SK-N-SH (cell line): Measurements from ENCODE around the gene EP400. TPM values are rescaled to one million over a fixed set of nuclear protein-coding genes. Genes with fewer than 3 reads are reported as not detected.

Experiments used
- CTCF ChIA-PET: fragments of 300-600, 350-600 bp; formaldehyde crosslinking; extraction: SDS; loops from one replicate; lab custom pipeline; 2021; lab: Yijun Ruan, JAX
- POLR2A ChIA-PET: fragments of 350-600 bp; sonication (Branson Sonifier 250); formaldehyde crosslinking; extraction: SDS; loops from one replicate; lab custom pipeline; 2020; ENCODE audit warnings: antibody characterized with exemption, inconsistent platforms; lab: Yijun Ruan, JAX
- DNase-seq: peaks from one replicate; pipeline ENCODE4 v3.0.0; 2012
- H2AFZ ChIP-seq: fragments of 200-600 bp; sonication (generic); 2 replicates; pipeline ENCODE4 v1.8.1; 2016; ENCODE audit warnings: antibody characterized with exemption, mild to moderate bottlenecking, low read depth
- H3F3A ChIP-seq: fragments of 200-600 bp; sonication (generic); replicated peaks from 2 replicates; pipeline ENCODE3; 2016; ENCODE audit warnings: antibody characterized with exemption, mild to moderate bottlenecking; ENCODE audit not compliant: insufficient read depth
- H3K27ac ChIP-seq, 2 experiments: fragments of 200-500 bp in 1 of 2; fragments of 200-600 bp in 1 of 2; sonication (Bioruptor generic) in 1 of 2; sonication (generic), shearing (Covaris generic) in 1 of 2; 2 replicates each; pipeline versions ENCODE4 v1.5.1 to v1.6.1; 2014 to 2016; ENCODE audit warnings: low read depth in 2 of 2, inconsistent platforms in 1 of 2, low read length in 1 of 2, mild to moderate bottlenecking in 1 of 2, mixed read lengths in 1 of 2
- H3K27me3 ChIP-seq: fragments of 200-600 bp; sonication (generic), shearing (Covaris generic); 2 replicates; pipeline ENCODE4 v1.6.1; 2016; ENCODE audit warnings: mixed run types; ENCODE audit not compliant: insufficient read depth
- H3K36me3 ChIP-seq, 2 experiments: fragments of 200-500 bp in 1 of 2; fragments of 200-600 bp in 1 of 2; sonication (Bioruptor generic) in 1 of 2; sonication (generic) in 1 of 2; replicated peaks in 1 of 2; 2 replicates each; pipeline versions ENCODE3 to v1.5.1; 2014 to 2016; ENCODE audit warnings: low read length in 1 of 2, mild to moderate bottlenecking in 1 of 2; ENCODE audit not compliant: insufficient read depth in 2 of 2, control insufficient read depth in 1 of 2
- H3K4me1 ChIP-seq, 2 experiments: fragments of 200-500 bp in 1 of 2; fragments of 200-600 bp in 1 of 2; sonication (Bioruptor generic) in 1 of 2; sonication (generic), shearing (Covaris generic) in 1 of 2; 2 replicates each; pipeline versions ENCODE4 v1.5.1 to v1.6.1; 2014 to 2016; ENCODE audit warnings: low read depth in 1 of 2, low read length in 1 of 2, mixed run types in 1 of 2; ENCODE audit not compliant: insufficient read depth in 2 of 2, control insufficient read depth in 1 of 2
- H3K4me2 ChIP-seq: fragments of 200-600 bp; sonication (generic), shearing (Covaris generic); 2 replicates; pipeline ENCODE4 v1.6.1; 2017; ENCODE audit warnings: mixed run types
- H3K4me3 ChIP-seq, 2 experiments: fragments of 200-500 bp in 1 of 2; fragments of 200-600 bp in 1 of 2; sonication (Bioruptor generic) in 1 of 2; sonication (generic), shearing (Covaris generic) in 1 of 2; 2 replicates each; pipeline versions ENCODE4 v1.5.1 to v1.8.1; 2014 to 2016; ENCODE audit warnings: low read depth in 2 of 2, inconsistent platforms in 1 of 2, low read length in 1 of 2, mild to moderate bottlenecking in 1 of 2, mixed read lengths in 1 of 2, moderate library complexity in 1 of 2
- H3K79me2 ChIP-seq: fragments of 200-600 bp; sonication (generic); 2 replicates; pipeline ENCODE4 v1.8.1; 2017; ENCODE audit warnings: mild to moderate bottlenecking; ENCODE audit not compliant: insufficient read depth
- H3K9ac ChIP-seq: fragments of 200-600 bp; sonication (generic); 2 replicates; pipeline ENCODE4 v1.6.1; 2017; ENCODE audit warnings: mixed run types
- H3K9me2 ChIP-seq: fragments of 200-600 bp; sonication (generic); 2 replicates; pipeline ENCODE4 v1.6.1; 2017; ENCODE audit warnings: mixed run types
- H3K9me3 ChIP-seq: fragments of 200-600 bp; sonication (generic); 2 replicates; pipeline ENCODE4 v1.6.1; 2017; ENCODE audit warnings: mixed run types, mild to moderate bottlenecking, moderate library complexity
- H4K20me1 ChIP-seq: fragments of 200-600 bp; sonication (generic); 2 replicates; pipeline ENCODE4 v1.6.1; 2017; ENCODE audit warnings: mild to moderate bottlenecking, mixed run types; ENCODE audit not compliant: insufficient read depth
- CHD2 ChIP-seq: fragments of 150-350 bp; IDR thresholded peaks from 2 replicates; pipeline ENCODE4 v1.6.1; 2018; ENCODE audit warnings: low read length; ENCODE audit not compliant: partially characterized antibody
- EP300 ChIP-seq, 2 experiments: IDR thresholded peaks; 2 replicates each; pipeline versions ENCODE4 v1.4.0 to v1.6.1; 2012; ENCODE audit warnings: borderline replicate concordance in 1 of 2, low read depth in 1 of 2, low read length in 1 of 2
- EZH2phosphoT487 ChIP-seq: fragments of 200-600 bp; sonication (generic); IDR thresholded peaks from 2 replicates; pipeline ENCODE4 v1.6.1; 2017; ENCODE audit warnings: low read depth, mixed run types, mild to moderate bottlenecking, antibody characterized with exemption, moderate library complexity, borderline replicate concordance
- FOSL2 ChIP-seq: IDR thresholded peaks from 2 replicates; pipeline ENCODE4 v1.4.0; 2012; ENCODE audit warnings: low read depth, mild to moderate bottlenecking, moderate library complexity, borderline replicate concordance
- FOXM1 ChIP-seq: IDR thresholded peaks from 2 replicates; pipeline ENCODE4 v1.4.0; 2012; ENCODE audit warnings: low read depth, mild to moderate bottlenecking
- GABPA ChIP-seq: IDR thresholded peaks from 2 replicates; pipeline ENCODE4 v1.4.0; 2012; ENCODE audit warnings: low read depth, mild to moderate bottlenecking
- MAX ChIP-seq: IDR thresholded peaks from 2 replicates; pipeline ENCODE4 v1.4.0; 2012; ENCODE audit warnings: low read depth
- MEF2A ChIP-seq: IDR thresholded peaks from 2 replicates; pipeline ENCODE4 v1.4.0; 2012; ENCODE audit warnings: low read depth, borderline replicate concordance
- MXI1 ChIP-seq: IDR thresholded peaks from 2 replicates; pipeline ENCODE4 v1.6.1; 2012; ENCODE audit warnings: mild to moderate bottlenecking, low read depth, low read length, improper control_type of control experiment
- NFIC ChIP-seq: IDR thresholded peaks from 2 replicates; pipeline ENCODE4 v1.4.0; 2012; ENCODE audit warnings: borderline replicate concordance
- NRF1 ChIP-seq: IDR thresholded peaks from 2 replicates; pipeline ENCODE4 v1.6.1; 2012; ENCODE audit warnings: low read depth, mild to moderate bottlenecking, low read length
- POLR2AphosphoS5 ChIP-seq: IDR thresholded peaks from 2 replicates; pipeline ENCODE4 v1.6.1; 2012; ENCODE audit warnings: low read depth, low read length
- RAD21 ChIP-seq: IDR thresholded peaks from 2 replicates; pipeline ENCODE4 v1.6.1; 2012; ENCODE audit warnings: mild to moderate bottlenecking, low read length
- RXRA ChIP-seq: IDR thresholded peaks from 2 replicates; pipeline ENCODE4 v1.4.0; 2012; ENCODE audit warnings: low read depth, mild to moderate bottlenecking, borderline replicate concordance
- TAF1 ChIP-seq: IDR thresholded peaks from 2 replicates; pipeline ENCODE4 v1.6.1; 2012; ENCODE audit warnings: low read depth, mild to moderate bottlenecking, low read length, moderate library complexity, borderline replicate concordance
- USF1 ChIP-seq: IDR thresholded peaks from 2 replicates; pipeline ENCODE4 v1.4.0; 2012; ENCODE audit warnings: low read depth, borderline replicate concordance
- YY1 ChIP-seq: IDR thresholded peaks from 2 replicates; pipeline ENCODE4 v1.4.0; 2012; ENCODE audit warnings: low read depth, mild to moderate bottlenecking
- WGBS: methylation state at CpG from one replicate; pipeline ENCODE4 v1.1.6; 2017; ENCODE audit warnings: low lambda C conversion rate; 5-methylcytosine and 5-hydroxymethylcytosine counted together
- polyA plus RNA-seq, 3 experiments: library from polyadenylated mRNA; depleted of rRNA; stranded (reverse); fragments of >200 nt; gene quantifications; 2 replicates each; pipeline ENCODE4 v1.2.3, GENCODE V29; 2012
- TF ChIP-seq, protein P1 (sequence below): IDR thresholded peaks from 2 replicates; pipeline ENCODE4 v1.6.1; 2012; ENCODE audit warnings: mild to moderate bottlenecking, low read depth, low read length, moderate library complexity
- TF ChIP-seq, protein P2 (sequence below): fragments of 150-350 bp; IDR thresholded peaks from 2 replicates; pipeline ENCODE4 v1.6.1; 2017; ENCODE audit warnings: antibody characterized with exemption, low read length, low read depth, borderline replicate concordance
- TF ChIP-seq, protein P3 (sequence below): fragments of 150-350 bp; IDR thresholded peaks from 2 replicates; pipeline ENCODE4 v1.6.1; 2016; ENCODE audit warnings: mild to moderate bottlenecking, low read depth, low read length
- TF ChIP-seq, protein P4 (sequence below): IDR thresholded peaks from 2 replicates; pipeline ENCODE4 v1.4.0; 2012; ENCODE audit warnings: low read depth, borderline replicate concordance
- TF ChIP-seq, protein P5 (sequence below): fragments of 200-600 bp; sonication (generic); IDR thresholded peaks from 2 replicates; pipeline ENCODE4 v1.6.1; 2017; ENCODE audit warnings: antibody characterized with exemption, mild to moderate bottlenecking, moderate library complexity

Gene EP400
- polyA plus RNA-seq, 1 of the 3 experiments (the other 2 are of a cell fraction): 7.0 TPM

DNA sequence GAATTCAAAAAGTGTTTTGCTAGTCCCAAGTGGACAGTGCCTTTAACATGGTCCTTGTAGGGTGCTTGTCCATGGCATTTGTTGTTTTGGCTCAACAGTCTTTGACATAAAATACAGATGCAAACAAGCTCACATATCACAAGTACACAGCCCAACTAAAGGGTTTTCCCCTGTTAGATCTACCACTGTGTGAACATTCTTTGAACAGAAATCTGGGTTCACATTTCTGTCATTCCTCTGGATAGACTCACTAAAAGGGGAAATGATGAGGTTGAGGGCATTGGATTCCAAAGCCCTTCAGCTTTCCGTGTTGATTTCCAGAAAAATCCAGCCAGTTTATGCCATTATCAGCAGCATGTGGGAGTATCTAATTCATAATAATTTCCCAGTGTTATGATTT, 54.1 kb downstream of the EP400 start:
- Histone ChIP-seq H3K9me3 (no peaks in the 10 kb centered on the region), H3F3A (peaks cover 6% of the 10 kb centered on the region), H3K4me1 (peaks cover 0 to 12% of the 10 kb centered on the region in 2 experiments; a peak in 2 of 4 replicates), H3K9ac (no peak overlapping the region), H3K4me3 (no peak overlapping the region), H3K9me2 (no peaks in the 10 kb centered on the region), H3K27me3 (no peaks in the 10 kb centered on the region), H2AFZ (no peak overlapping the region), H3K4me2 (peak overlapping the region; percentile 18; the same call in 1 of the 2 replicates), H3K79me2 (peaks cover 18% of the 10 kb centered on the region; the same call in 1 of the 2 replicates), H3K36me3 (peaks cover 37 to 56% of the 10 kb centered on the region in 2 experiments), H3K27ac (peak overlapping the region; percentile 31 to 58), H4K20me1 (no peaks in the 10 kb centered on the region)
- POLR2A ChIA-PET: no interaction called here
- no peak for DNase-seq
- CTCF ChIA-PET: interaction anchor here (0.9 to 2.0 kb wide), 3 partner anchors 24 to 54 kb away, joined by 3 to 4 read pairs (median 4); partner anchors contain the start of gene EP400
- WGBS: 50% methylated on average over 1 of the region's 1 CpG
- no peak for TF ChIP-seq USF1
- peak; percentile 43; the same call in 1 of the 2 replicates for TF ChIP-seq FOSL2
- TF ChIP-seq CHD2: no peak
- TF ChIP-seq, protein P1, sequence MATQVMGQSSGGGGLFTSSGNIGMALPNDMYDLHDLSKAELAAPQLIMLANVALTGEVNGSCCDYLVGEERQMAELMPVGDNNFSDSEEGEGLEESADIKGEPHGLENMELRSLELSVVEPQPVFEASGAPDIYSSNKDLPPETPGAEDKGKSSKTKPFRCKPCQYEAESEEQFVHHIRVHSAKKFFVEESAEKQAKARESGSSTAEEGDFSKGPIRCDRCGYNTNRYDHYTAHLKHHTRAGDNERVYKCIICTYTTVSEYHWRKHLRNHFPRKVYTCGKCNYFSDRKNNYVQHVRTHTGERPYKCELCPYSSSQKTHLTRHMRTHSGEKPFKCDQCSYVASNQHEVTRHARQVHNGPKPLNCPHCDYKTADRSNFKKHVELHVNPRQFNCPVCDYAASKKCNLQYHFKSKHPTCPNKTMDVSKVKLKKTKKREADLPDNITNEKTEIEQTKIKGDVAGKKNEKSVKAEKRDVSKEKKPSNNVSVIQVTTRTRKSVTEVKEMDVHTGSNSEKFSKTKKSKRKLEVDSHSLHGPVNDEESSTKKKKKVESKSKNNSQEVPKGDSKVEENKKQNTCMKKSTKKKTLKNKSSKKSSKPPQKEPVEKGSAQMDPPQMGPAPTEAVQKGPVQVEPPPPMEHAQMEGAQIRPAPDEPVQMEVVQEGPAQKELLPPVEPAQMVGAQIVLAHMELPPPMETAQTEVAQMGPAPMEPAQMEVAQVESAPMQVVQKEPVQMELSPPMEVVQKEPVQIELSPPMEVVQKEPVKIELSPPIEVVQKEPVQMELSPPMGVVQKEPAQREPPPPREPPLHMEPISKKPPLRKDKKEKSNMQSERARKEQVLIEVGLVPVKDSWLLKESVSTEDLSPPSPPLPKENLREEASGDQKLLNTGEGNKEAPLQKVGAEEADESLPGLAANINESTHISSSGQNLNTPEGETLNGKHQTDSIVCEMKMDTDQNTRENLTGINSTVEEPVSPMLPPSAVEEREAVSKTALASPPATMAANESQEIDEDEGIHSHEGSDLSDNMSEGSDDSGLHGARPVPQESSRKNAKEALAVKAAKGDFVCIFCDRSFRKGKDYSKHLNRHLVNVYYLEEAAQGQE: no peak
- TF ChIP-seq GABPA: no peak
- TF ChIP-seq RAD21: no peak
- no peak for TF ChIP-seq NFIC
- TF ChIP-seq POLR2AphosphoS5: no peak
- no peak for TF ChIP-seq NRF1
- TF ChIP-seq, protein P2, sequence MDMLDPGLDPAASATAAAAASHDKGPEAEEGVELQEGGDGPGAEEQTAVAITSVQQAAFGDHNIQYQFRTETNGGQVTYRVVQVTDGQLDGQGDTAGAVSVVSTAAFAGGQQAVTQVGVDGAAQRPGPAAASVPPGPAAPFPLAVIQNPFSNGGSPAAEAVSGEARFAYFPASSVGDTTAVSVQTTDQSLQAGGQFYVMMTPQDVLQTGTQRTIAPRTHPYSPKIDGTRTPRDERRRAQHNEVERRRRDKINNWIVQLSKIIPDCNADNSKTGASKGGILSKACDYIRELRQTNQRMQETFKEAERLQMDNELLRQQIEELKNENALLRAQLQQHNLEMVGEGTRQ: no peak
- no peak for TF ChIP-seq YY1
- TF ChIP-seq MXI1: no peak
- no peak for TF ChIP-seq EP300 (IDR thresholded peaks at IDR 0.05; ENCODE audit: borderline replicate concordance in 1 of 2, low read depth in 1 of 2, low read length in 1 of 2)
- TF ChIP-seq FOXM1: no peak
- TF ChIP-seq MAX: peak; percentile 37; the same call in 1 of the 2 replicates
- TF ChIP-seq, protein P3, sequence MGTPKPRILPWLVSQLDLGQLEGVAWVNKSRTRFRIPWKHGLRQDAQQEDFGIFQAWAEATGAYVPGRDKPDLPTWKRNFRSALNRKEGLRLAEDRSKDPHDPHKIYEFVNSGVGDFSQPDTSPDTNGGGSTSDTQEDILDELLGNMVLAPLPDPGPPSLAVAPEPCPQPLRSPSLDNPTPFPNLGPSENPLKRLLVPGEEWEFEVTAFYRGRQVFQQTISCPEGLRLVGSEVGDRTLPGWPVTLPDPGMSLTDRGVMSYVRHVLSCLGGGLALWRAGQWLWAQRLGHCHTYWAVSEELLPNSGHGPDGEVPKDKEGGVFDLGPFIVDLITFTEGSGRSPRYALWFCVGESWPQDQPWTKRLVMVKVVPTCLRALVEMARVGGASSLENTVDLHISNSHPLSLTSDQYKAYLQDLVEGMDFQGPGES: no peak
- no peak for TF ChIP-seq TAF1
- no peak for TF ChIP-seq RXRA
- TF ChIP-seq MEF2A: no peak
- TF ChIP-seq, protein P4, sequence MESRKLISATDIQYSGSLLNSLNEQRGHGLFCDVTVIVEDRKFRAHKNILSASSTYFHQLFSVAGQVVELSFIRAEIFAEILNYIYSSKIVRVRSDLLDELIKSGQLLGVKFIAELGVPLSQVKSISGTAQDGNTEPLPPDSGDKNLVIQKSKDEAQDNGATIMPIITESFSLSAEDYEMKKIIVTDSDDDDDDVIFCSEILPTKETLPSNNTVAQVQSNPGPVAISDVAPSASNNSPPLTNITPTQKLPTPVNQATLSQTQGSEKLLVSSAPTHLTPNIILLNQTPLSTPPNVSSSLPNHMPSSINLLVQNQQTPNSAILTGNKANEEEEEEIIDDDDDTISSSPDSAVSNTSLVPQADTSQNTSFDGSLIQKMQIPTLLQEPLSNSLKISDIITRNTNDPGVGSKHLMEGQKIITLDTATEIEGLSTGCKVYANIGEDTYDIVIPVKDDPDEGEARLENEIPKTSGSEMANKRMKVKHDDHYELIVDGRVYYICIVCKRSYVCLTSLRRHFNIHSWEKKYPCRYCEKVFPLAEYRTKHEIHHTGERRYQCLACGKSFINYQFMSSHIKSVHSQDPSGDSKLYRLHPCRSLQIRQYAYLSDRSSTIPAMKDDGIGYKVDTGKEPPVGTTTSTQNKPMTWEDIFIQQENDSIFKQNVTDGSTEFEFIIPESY: no peak
- TF ChIP-seq, protein P5, sequence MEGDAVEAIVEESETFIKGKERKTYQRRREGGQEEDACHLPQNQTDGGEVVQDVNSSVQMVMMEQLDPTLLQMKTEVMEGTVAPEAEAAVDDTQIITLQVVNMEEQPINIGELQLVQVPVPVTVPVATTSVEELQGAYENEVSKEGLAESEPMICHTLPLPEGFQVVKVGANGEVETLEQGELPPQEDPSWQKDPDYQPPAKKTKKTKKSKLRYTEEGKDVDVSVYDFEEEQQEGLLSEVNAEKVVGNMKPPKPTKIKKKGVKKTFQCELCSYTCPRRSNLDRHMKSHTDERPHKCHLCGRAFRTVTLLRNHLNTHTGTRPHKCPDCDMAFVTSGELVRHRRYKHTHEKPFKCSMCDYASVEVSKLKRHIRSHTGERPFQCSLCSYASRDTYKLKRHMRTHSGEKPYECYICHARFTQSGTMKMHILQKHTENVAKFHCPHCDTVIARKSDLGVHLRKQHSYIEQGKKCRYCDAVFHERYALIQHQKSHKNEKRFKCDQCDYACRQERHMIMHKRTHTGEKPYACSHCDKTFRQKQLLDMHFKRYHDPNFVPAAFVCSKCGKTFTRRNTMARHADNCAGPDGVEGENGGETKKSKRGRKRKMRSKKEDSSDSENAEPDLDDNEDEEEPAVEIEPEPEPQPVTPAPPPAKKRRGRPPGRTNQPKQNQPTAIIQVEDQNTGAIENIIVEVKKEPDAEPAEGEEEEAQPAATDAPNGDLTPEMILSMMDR: no peak
- TF ChIP-seq EZH2phosphoT487: no peak
